GM19324 (cell line): ENCODE data around the gene PIAS4.

ENCODE experiments used
- ATAC-seq: cut with Tn5 transposase; IDR thresholded peaks from one replicate; pipeline ENCODE4 v1.9.1; 2021; ENCODE audit warnings: mild to moderate bottlenecking, moderate library complexity; ENCODE audit not compliant: unreplicated experiment, low FRiP score

PIAS4 gene

DNA sequence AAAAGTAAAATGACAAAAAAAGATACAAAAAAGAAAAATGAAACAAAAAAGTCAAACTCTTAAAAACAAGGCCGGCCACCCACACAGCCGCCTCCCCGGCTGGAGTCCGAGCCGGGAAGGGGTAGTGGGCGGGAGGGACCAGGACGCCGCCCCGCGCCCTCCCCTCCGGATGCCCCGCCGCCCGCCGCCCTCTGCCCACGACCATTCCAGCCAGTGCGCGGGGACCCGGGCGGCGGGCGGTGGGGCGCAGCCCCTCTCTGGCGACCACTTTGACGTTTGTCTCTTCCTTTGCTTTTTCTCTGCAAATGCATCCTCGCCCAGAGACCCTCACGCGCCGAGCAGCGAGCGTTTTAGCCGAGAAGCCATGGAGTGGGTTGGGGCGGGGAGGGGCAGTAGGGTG, 30.5 kb downstream of the PIAS4 start:
- ATAC-seq, result no peak

DNA sequence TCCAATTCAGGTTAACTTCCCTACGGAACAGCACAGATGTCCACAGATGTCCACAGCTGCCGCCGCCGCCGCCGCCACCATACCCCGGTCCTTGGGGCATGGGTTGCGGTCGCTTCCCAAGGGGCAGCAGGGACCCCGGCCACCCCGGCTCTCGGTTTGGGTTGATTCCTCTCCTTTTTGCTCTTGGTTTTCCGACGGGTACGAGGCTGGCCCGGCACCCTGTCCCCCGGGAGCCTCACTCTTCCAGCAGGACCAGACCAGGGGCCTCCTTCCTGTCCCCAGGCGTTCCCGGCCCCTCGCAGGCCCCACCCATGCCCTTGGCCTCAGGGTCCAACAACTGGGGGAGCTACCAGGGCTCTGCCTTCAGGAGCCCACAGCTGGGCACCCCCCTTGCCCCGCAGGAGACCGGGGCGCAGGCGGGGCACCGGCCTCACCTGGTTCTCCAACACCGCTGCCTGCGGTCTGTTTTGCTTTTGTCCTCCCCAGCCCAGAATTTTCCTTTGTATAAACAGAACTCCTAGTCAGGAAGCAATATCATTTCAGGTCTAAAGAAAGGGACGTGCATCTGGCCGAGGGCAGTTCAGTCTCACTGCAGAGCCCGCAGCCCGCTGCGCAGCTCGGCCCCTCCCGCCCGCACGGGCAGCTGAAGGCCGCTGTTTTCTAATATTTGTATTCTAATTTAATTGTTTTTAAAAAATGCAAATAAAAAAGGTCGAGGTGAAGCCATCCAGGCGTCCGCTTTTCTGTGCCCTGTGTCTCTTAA, 31.3 kb downstream of the PIAS4 start:
- ATAC-seq, result no peak

DNA sequence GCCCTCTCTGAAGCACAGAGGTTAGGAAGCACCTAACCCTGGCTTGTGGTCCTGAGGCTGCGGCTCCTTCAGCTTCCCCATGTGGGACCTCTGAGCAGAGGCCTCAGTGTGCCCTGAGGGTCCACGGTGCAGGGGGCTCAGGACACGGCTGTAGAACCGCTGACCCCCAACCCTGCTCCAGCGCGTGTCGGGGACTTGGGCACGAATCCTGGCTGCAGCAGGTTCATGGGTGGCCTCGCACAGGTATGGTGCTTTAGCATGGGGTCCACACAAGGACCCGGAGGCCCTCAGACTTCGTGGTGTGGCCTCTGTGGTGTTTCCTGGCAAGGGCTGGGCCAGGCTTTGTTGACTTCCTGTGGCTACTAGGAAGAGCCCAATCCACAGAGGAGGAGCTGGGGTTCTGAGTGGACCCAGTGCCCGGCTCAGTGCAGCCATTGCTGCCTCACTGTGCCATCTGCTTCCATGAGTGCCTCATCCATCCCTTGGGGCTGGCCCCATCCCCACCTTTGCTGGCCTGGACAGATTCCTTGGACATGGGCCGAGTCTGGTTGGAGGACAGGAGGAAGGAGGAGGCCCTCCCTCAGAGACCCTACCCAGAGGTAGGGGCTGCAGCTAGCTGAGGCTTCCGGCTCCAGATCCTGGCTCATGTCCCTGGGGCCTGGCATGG, 34.7 kb downstream of the PIAS4 start:
- ATAC-seq, result no peak

DNA sequence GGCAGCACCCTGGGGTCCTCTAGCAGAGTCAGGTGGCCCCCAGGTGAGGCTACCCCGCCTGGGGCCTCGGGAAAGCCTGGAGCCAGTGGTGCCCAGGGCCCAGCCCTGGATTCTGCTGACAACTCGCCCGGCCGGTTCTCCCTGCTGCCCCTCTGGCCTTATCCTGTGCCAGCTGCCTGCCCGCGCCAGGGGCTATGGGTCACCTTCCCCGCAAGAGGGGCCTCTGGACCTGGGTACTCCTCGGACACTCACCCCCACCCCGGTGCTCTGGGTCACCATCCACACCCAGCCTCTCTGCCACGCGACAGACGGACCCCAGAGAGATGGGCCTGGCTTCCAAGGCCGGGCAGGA, 35.2 kb downstream of the PIAS4 start:
- ATAC-seq, result no peak

DNA sequence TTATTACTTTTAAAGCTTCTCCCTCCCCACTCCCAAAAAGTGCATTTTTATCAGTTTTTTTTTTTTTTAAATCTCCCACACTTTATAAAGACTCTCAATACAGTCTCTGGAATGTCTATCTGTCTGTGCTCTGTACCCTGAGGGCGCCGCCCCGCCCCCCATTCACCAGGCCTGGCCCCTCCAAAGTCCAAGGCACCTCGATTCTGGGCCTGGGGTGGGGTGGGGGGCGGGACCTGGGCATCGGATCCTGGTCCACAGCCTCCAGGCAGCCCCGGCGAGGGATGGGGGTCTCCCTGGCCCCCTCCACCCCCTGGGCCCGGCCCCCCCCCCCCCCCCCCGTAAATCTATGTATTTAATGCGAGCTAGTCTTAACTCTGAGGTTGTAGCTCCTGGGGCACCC, 35.9 kb downstream of the PIAS4 start:
- ATAC-seq, result no peak

DNA sequence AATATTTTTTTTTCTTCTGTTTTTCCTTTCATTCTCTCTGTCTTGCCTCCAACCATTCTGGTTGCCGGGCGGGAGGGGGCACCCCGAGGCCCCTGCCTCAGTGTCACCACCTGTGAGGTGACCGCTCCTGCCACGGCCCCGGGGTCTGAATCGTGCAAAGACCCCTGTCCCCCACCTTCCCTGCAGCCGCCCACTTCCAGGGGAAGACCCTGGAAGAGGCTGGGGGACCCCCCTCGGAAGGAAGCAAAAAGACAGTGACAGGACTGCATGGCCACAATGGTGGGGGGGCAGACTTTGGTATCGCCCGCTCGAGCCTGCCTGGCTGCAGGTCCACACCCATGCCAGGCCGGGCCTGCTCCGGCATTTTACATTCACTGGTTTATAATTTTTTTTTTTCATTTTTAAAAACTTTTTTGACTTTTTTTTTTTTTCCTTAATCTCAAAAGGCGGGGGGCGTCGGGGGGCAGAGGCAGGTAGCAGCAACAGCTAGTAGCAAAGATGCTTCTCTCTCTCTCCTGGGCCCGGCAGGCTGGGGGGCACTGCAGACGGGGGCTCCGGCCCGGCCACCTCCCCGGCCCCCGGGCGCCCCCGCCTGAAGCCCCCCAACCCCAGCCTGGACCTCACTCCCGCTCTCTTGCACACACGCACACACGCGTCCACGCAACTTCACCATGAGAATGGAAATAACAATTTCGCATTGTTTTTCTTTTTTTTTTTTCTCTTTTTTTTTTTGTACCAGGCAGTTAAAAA, 36.6 kb downstream of the PIAS4 start:
- no peak for ATAC-seq

DNA sequence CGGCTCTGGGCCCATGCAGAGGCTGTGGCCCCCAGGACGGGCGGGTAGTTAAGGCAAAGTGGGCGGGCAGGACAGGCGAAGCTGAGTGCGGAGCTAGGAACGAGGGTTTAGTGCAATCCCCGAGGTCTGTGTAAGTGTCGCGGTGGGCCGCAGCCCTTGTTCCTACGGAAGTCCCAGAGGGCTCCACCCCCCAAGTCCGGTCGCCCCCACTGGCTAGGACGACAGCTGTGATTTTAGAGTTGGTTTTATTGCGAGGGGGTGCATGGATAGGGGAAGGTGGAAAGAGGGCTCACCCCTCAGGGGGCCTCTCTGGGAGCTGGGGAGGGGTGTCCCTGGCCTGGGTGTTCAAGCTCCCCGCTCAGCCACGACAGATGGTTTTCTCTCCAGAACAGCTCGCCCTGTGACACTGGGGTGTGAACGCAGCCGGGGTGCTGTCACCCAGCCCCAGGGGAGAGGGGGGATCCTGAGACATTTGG, 37.5 kb downstream of the PIAS4 start:
- ATAC-seq, result no peak

DNA sequence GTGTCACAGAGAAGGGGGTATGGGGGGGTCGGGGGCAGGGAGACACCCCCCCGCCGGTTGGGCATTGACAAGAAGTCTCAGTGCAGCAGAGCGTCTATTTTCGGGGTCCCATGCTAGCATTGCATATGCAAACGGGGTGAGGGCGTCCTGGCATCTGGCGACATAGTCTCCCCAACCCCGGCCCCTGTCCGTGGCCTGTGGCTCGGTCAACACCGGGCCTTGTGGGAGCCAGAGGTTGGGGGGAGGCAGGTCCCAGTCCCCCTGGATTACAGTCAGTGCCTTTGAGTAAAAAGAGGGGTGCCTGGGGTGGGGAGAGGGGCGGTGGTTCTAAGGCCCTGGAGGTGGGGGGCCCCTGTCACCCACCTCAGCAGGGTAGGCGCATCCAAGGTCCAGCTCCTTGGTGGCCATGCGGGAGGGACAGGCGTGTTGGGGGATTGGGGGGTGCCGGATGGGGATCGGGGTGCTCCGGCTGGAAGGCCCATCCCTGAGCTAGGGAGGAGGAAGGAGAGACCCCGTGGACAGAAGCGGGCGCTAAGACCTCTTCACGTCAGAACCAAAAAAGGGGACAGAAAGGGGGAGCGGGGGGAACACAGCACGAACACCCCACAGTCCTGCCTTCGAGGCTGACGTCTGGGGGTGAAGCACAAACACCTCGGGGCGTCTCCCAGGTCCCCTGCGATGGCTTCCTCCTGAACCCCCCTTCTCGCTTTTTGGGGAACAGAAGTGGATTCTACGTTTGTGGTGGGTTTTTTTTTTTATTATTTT, 38.2 kb downstream of the PIAS4 start:
- ATAC-seq, result no peak

DNA sequence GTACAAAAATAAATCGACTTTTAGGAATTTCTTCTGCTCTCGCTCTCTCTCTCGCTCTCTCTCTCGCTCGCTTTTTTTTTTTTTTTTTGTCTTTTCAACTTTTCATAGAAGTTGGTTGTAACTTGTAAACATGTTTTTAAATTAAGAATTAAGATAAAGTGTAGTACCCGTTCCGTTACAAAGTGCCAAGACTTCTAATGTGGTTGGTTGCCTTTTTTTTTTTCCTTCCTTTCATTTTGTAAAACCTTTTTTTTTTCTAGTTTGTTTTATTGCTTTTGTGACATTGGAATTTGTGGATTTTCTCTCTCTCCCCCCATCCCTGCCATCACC, 38.8 kb downstream of the PIAS4 start:
- ATAC-seq, result no peak

DNA sequence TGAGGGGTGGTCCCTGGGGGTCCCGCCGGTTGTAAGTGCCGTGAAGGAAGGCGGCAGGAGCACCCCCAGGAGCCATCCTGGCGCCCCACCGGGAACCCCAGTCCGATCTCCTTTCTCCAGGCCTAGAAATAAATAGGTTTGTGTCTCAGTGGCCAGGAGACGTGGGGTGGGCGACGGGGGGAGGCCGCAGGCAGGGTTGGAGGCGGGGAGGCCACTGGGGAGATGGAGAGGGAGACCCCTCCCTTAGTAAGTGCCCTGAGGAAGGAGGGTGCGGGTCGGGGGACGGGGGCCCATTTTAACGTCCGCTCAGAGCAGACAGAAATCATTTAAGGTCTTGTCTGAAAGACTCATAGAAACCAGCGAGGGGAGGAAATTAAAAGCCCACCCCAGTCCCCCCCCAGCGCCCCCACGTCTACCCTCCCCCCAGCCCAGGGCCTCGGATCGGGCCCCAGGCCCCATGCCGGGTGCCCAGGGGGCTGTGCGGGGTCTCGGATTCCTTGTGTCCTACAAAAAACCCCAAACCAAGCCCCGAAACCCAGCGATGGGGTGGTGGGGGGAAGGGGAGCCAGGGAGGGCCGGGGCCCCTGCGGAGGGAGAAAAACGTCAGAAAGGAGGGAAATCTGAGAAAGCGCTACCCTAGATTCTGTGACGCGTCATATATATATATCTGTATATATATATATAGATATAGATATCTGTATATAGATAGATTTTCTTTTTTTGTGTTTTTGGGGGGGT, 39.6 kb downstream of the PIAS4 start:
- ATAC-seq, result no peak

DNA sequence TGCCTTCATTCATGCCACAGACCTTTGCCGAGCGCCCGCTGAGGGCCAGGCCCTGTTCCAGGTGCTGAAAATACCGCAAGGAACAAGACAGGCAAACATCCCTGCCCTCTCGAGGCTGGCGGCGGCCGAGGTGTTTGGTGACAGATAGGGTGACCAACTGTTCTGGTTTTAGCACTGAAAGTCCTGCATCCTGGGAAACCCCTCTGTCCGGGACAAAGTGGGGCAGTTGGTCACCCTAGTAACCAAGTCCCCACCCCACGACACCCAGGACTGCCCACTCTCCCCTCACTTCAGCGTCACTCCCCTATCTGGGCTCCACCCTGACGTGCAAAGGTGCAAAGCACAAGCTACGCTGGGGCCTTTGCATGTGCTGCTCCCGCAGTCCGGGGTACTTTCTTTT, 41.9 kb downstream of the PIAS4 start:
- no peak for ATAC-seq

DNA sequence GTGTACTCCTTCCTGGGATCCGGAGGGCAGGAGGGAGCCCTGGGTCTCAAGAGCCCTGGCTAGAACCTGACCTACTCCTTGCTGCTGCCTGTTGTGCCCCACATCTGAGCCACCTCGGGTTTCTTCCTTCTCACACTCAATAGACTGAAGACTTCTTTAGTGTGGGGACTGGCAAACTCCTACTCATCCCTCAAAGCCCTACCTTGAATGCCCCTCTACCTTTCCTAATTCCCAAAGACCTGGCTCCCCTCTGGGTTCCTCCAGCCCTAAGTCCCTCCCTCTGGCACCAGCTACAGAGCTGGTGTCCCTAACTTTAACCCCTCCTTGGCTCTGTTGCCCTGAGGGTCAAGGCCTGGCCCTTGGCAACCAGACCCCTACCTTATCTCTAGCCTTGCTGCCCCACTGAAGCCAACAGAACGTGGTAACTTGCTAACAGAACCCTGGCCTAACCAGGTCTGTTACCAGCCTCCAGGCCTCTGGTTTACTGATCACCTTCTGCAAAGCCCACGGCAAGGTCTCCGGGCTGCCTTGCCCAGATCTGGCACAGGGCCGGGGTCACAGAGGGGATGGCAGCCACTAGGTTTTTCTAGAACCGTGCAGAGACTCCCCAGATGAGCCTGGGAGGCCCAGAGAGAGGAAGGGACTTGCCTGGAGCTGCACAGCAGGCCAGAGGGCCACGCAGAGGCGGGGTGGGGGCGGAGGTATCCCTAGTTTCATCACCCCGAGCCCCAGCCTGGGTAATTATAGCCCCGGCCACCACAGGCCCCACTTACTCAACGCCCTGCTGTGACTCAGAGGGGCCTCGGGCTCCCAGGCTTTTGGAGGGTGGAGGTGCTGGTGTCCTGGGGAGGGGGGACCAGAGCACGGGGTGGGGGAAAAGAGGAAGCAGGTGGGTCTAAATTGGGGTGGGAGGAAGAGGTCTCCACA, 43.9 kb downstream of the PIAS4 start:
- ATAC-seq, result no peak

DNA sequence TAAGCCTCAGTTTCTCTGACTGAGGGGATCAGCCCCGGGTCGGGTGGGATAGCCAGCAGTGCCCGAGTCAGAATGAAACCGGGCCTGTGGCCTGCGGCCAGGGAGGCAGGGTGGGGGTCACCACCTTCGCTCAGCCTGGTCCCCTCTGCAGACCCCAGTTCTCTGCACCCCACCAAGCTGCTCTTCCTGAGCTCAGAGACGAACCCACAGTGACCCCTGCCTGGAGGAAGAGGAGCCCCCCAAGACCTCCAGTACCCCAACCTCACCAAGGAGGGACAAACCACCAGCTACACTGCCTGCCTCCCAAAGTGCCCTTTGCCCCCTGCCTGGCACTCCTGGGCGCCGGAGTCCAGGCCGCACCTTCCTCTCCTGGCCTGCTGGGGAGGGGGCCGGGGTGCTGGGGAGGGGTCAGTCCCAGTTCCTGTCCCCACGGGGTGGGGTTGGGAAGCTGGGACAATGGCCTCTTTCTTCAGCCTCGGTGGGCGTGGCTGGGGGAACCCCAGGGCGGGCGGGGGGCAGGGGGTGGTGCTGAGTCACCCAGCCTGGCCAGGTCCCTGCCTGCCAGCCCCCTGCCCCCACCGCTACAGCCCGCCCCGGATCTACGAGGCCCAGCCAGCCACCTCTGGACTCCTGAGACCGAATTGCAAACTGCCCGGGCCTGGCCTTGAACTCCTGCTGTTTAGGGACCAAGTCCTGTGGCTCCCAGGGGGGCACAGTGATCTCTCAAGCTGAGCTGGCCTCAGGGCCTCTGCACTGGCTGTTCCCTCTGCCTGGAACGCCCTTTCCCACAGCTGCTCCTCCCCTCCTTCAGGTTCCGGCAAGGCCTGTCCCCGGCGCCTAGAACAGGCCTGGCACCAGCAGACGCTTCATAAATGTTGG, 44.8 kb downstream of the PIAS4 start:
- ATAC-seq, result no peak

DNA sequence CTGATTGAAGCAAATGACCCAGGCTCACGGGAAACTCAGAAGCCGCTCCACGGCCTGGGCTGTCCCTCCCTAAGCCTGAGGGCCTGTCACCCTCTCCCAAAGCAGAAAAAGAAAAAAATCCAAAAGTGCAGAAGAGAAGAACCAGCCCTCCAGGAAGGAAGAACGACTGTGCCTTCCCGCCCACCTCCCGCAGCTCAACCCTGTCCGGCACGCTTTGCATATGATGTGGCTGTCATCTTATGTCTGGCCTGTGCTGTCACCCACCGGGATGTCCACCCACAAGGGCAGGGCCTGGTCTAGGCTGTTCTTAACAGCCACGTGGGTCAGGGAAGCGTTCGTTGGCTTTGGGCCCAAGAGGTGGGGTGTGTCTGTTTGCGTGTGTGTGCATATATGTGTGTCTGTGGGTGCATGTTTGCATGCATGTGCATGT, 45.5 kb downstream of the PIAS4 start:
- ATAC-seq, result no peak

DNA sequence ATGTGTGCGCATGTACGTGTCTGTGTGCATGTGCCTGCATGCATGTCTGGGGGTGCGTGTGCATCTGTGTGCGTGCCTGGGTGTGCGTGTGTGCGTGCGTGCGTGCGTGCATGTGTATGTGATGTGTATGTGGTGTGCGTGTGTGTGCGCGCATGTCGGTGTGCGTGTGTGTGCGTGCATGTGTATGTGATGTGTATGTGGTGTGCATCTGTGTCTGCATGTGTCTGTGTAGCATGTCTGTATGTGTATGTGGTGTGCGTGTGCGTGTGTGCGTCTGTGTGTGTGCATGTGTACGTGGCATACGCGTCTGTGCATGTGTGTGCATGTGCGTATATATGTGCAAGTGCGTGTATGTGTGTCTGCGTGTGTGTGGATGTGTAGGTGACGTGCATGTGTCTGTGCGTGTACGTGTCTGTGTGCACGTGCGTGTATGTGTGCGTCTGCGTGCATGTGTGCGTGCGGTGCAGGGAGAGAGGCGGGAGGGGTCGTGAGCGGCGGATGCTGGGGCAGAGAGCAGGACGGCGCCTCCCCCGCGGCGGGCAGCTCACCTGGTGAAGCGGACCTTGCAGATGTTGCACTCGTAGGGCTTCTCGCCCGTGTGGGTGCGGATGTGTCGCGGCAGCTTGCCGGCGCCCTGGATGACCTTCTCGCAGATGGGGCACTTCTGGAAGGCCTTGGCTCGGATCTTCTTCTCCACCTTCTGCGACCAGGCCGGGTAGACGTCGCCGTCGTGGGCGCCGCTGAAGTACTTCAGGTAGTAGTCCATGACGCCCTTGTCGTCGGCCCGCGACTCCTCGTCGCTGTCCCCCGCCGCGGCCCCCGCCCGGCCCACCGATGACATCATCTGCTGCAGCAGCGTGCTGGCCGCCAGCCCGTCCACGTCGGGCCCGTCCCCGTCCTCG, 46.1 kb downstream of the PIAS4 start:
- ATAC-seq, result no peak

DNA sequence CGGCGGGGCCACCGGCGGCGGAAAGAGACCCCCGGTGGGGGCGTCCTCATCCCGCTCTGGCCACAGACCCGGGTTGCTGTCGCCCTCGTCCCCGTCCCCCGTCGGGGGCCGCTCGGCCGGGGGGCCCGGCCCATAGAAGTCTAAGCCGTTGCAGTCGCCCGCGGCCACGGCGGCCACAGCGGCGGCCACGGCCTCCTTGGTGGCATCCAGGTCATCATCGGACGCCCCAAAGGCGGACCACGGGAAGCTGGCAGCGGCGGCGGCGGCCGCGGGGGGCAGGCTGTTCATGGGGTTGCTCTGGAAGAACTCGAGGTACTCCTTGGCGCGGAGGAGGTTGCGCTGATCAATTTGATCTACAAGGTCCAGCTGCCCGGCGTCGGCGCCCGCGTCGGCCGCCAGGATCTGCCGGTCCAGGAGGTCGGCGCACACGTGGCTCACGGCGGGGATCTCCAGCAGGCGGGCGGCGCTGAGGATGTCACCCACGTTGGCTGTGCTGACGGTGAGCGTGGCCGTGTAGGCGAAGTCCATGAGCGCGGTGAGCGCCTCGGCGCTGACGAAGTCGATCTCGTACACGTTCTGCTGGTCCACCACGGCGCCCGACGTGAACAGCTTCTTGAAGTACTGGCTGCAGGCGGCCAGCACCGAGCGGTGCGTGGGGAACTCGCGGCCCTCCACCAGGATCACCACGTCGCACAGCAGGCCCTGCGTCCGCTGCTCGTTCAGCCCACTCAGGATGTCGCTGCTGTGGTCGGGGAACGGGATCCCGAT, 47.1 kb downstream of the PIAS4 start:
- ATAC-seq, result no peak

DNA sequence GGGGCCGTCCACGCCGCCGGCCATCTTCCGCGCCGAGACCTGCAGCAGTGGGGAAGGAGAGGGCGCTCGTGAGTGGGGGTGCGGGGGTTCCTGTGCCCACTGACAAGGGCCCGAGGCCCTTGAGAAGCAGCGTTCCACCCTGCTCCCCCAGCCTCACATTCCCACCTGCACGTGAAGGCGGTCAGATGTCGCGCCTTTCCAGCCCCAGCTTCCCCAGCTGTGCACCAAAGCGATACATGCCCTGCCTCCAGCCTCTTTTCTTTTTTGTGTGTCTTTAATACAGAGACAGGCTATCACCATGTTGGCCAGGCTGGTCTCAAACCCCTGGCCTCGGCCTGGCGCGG, 47.6 kb downstream of the PIAS4 start:
- ATAC-seq, result no peak
